Kidney (tissue), 14 donors: ENCODE results near the gene RPRD1B. TPM values are rescaled to one million over a fixed set of nuclear protein-coding genes. Genes with fewer than 3 reads are reported as not detected.

Source experiments
- DNase-seq, 5 donors: peaks; one replicate each; pipeline ENCODE4 v3.0.0-alpha.2; 2013 to 2020
- FAIRE-seq: peaks from 2 replicates; lab custom pipeline; 2012; peaks lifted over from hg19 to GRCh38; lab: Jason Lieb, UNC
- H3K27ac ChIP-seq, 2 donors: one replicate each; pipeline ENCODE4 v1.7.0; 2013; ENCODE audit warnings: low read depth in 2 of 2, low read length in 2 of 2, inconsistent platforms in 1 of 2
- H3K27me3 ChIP-seq: one replicate; pipeline ENCODE4 v1.7.1; 2013; ENCODE audit warnings: low read length, inconsistent platforms; ENCODE audit not compliant: control insufficient read depth, insufficient read depth
- H3K36me3 ChIP-seq, 3 donors: one replicate each; pipeline versions ENCODE4 v1.7.0 to v1.7.1; 2013; ENCODE audit warnings: low read length in 3 of 3, control low read depth in 1 of 3, inconsistent platforms in 1 of 3; ENCODE audit not compliant: insufficient read depth in 3 of 3, control insufficient read depth in 2 of 3
- H3K4me1 ChIP-seq, 3 donors: one replicate each; pipeline versions ENCODE4 v1.7.0 to v1.7.1; 2013; ENCODE audit warnings: low read length in 3 of 3, inconsistent platforms in 1 of 3, low read depth in 1 of 3; ENCODE audit not compliant: control insufficient read depth in 2 of 3, insufficient read depth in 2 of 3
- H3K4me3 ChIP-seq, 3 donors: one replicate each; pipeline versions ENCODE4 v1.7.0 to v1.8.1; 2013; ENCODE audit warnings: low read length in 3 of 3, control low read depth in 1 of 3, inconsistent platforms in 1 of 3
- H3K9ac ChIP-seq, 3 donors: one replicate each; pipeline versions ENCODE4 v1.7.0 to v1.7.1; 2013; ENCODE audit warnings: low read length in 3 of 3, control low read depth in 1 of 3, inconsistent platforms in 1 of 3
- H3K9me3 ChIP-seq, 3 donors: one replicate each; pipeline versions ENCODE4 v1.7.0 to v1.7.1; 2013; ENCODE audit warnings: low read length in 3 of 3, control low read depth in 1 of 3, inconsistent platforms in 1 of 3; ENCODE audit not compliant: control insufficient read depth in 2 of 3, insufficient read depth in 1 of 3
- CTCF ChIP-seq: IDR thresholded peaks from 3 replicates; pipeline ENCODE4 v1.5.1; 2012; ENCODE audit warnings: mild to moderate bottlenecking, moderate library complexity, borderline replicate concordance; ENCODE audit not compliant: insufficient read depth; ENCODE audit errors: extremely low read depth
- intact Hi-C: fragments of 100-400 bp; cut with DNase I; formaldehyde crosslinking; loops from one replicate; pipeline ENCODE4 v1.11.1; 2022
- polyA plus RNA-seq: library from polyadenylated mRNA; stranded (reverse); fragments of 350-450 nt; fragmentation: Illumina TruSeq; extraction: RNeasy Lipid Tissue Mini Kit (QIAGEN cat#74804); gene quantifications from one replicate; pipeline ENCODE4 v1.2.3, GENCODE V29; 2014; ENCODE audit warnings: low read depth, low replicate concordance; ENCODE audit not compliant: insufficient read depth
- total RNA-seq: library from RNA; stranded (reverse); fragmentation: NEBNext Ultra II Directional; extraction: Animal tissue kit (Norgen Biotek cat#: 25700); gene quantifications from one replicate; pipeline ENCODE4 v1.2.1, GENCODE V29; 2021
- donor health status: control.
- donor health status: control.
- donor health status: control.
- donor health status: control.
- donor health status: control.
- donor health status: DM: yes; HTN: yes; CAD: no.
- donor health status: Normal renal cell carcinoma (clear cell type).

Gene RPRD1B
- total and polyA plus RNA-seq, 2 donors from 2014 or later: 13.4 to 34.4 TPM

GRCh38 chr20:38029453-38029852 is 4.1 kb upstream of the RPRD1B start:
- no peak overlapping the region for H3K27ac ChIP-seq
- no peak overlapping the region for H3K4me3 ChIP-seq
- H3K9me3 ChIP-seq: no peaks in the 10 kb centered on the region
- no peaks in the 10 kb centered on the region for H3K36me3 ChIP-seq
- no peak for FAIRE-seq
- DNase-seq: no peak
- no peaks in the 10 kb centered on the region for H3K27me3 ChIP-seq
- peaks cover 0 to 11% (median 9%) of the 10 kb centered on the region in 3 donors for H3K4me1 ChIP-seq
- intact Hi-C loops: no loop called here
- TF ChIP-seq CTCF: no peak
- no peak overlapping the region for H3K9ac ChIP-seq

- H3K4me3 ChIP-seq: peak overlapping the region in 2 of 3 donors; percentile 84 to 96
- peaks cover 0 to 23% (median 15%) of the 10 kb centered on the region in 3 donors for H3K4me1 ChIP-seq
- H3K36me3 ChIP-seq: peaks cover 0 to 4% (median 0%) of the 10 kb centered on the region in 3 donors
- no peaks in the 10 kb centered on the region for H3K27me3 ChIP-seq
- DNase-seq (no peak), FAIRE-seq (no peak)
- H3K9me3 ChIP-seq: no peaks in the 10 kb centered on the region
- TF ChIP-seq CTCF: no peak
- H3K9ac ChIP-seq: no peak overlapping the region
- no peak overlapping the region for H3K27ac ChIP-seq
- intact Hi-C loops: no loop called here
These were observed 1.6 kb upstream of the RPRD1B start for GRCh38 chr20:38031957-38032356.

GRCh38 chr20:38032585-38033329 is 789 bp upstream of the RPRD1B start:
- no peak for TF ChIP-seq CTCF
- intact Hi-C loops: no loop called here
- peak overlapping the region; percentile 8 to 94 (median 87) for H3K9ac ChIP-seq
- peak in 1 of 5 donors; percentile 43 for DNase-seq
- no peaks in the 10 kb centered on the region for H3K27me3 ChIP-seq
- no peak for FAIRE-seq
- H3K36me3 ChIP-seq: peaks cover 0 to 4% (median 0%) of the 10 kb centered on the region in 3 donors
- no peaks in the 10 kb centered on the region for H3K9me3 ChIP-seq
- peak overlapping the region; percentile 83 to 96 (median 84) for H3K4me3 ChIP-seq
- H3K27ac ChIP-seq: peak overlapping the region; percentile 95
- H3K4me1 ChIP-seq: peaks cover 0 to 25% (median 15%) of the 10 kb centered on the region in 3 donors
